Activated B cell treated with CpG ODN at 0.5 μM for 24 hours (primary cell): Measurements from ENCODE around the gene REV3L. TPM values are rescaled to one million over a fixed set of nuclear protein-coding genes. Genes with fewer than 3 reads are reported as not detected.
"Not testable (repeated sequence)": the region's sequence is repeated elsewhere in the genome, so short reads cannot be mapped to it uniquely, and the experiment has no call there.

Source experiments
- ATAC-seq: fragments of 200-7000 bp; cut with Tn5 transposase; one replicate; pipeline ENCODE4 v1.10.0; 2021; ENCODE audit warnings: low read depth, mild to moderate bottlenecking, moderate library complexity
- CTCF ChIA-PET: fragments of 350-600 bp; sonication (Branson Sonifier 250); formaldehyde crosslinking; loops from one replicate; lab custom pipeline; 2021; ENCODE audit warnings: antibody characterized with exemption; lab: Charles Lee
- POLR2A ChIA-PET: fragments of 350-600 bp; sonication (Branson Sonifier 250); formaldehyde crosslinking; loops from one replicate; lab custom pipeline; 2021; ENCODE audit warnings: antibody characterized with exemption; lab: Charles Lee
- DNase-seq: peaks from one replicate; pipeline ENCODE4 v3.0.0; 2022
- H3K27ac Mint-ChIP-seq: one replicate; pipeline ENCODE4 v1.8.0; 2020; ENCODE audit warnings: mixed read lengths
- H3K27me3 Mint-ChIP-seq: one replicate; pipeline ENCODE4 v1.8.0; 2021; ENCODE audit warnings: mixed read lengths
- H3K36me3 Mint-ChIP-seq: one replicate; pipeline ENCODE4 v1.8.0; 2021; ENCODE audit warnings: low read depth, mixed read lengths
- H3K4me1 Mint-ChIP-seq: one replicate; pipeline ENCODE4 v1.8.0; 2021; ENCODE audit warnings: mixed read lengths
- H3K4me3 Mint-ChIP-seq: one replicate; pipeline ENCODE4 v1.8.0; 2020; ENCODE audit warnings: mild to moderate bottlenecking, mixed read lengths
- H3K9me3 Mint-ChIP-seq: one replicate; pipeline ENCODE4 v1.8.0; 2020; ENCODE audit warnings: mixed read lengths
- CTCF ChIP-seq: fragments of 200-600 bp; IDR thresholded peaks from one replicate; pipeline ENCODE4 v1.8.0; 2022; ENCODE audit warnings: antibody characterized with exemption, mild to moderate bottlenecking
- intact Hi-C: fragments of 100-400 bp; cut with micrococcal nuclease; formaldehyde crosslinking; loops from one replicate; pipeline ENCODE4 v1.15.1; 2024
- total RNA-seq: library from RNA; stranded (reverse); gene quantifications from 2 replicates; pipeline ENCODE4 v1.2.3, GENCODE V29; 2022

The REV3L gene
- total RNA-seq, 1 donor from 2014 or later: 20.0 TPM

- POLR2A ChIA-PET: no interaction called here
- Mint-ChIP-seq H3K36me3 (peaks cover 35% of the 10 kb centered on the region), H3K4me1 (peaks cover 6% of the 10 kb centered on the region), H3K27ac (no peak overlapping the region), H3K27me3 (no peaks in the 10 kb centered on the region), H3K4me3 (no peak overlapping the region), H3K9me3 (no peaks in the 10 kb centered on the region)
- DNase-seq: no peak
- ATAC-seq: no peak
- intact Hi-C loops: no loop called here
- CTCF ChIA-PET: no interaction called here
- TF ChIP-seq CTCF: no peak
Measured at GRCh38 chr6:111337829-111338236, 145.2 kb downstream of the REV3L start.

GRCh38 chr6:111329882-111330633 is 153.0 kb downstream of the REV3L start:
- Mint-ChIP-seq H3K27me3 (no peaks in the 10 kb centered on the region), H3K4me3 (no peak overlapping the region), H3K4me1 (no peaks in the 10 kb centered on the region), H3K27ac (no peak overlapping the region), H3K36me3 (peaks cover 59% of the 10 kb centered on the region), H3K9me3 (peaks cover 4% of the 10 kb centered on the region)
- ATAC-seq: no peak
- CTCF ChIA-PET: no interaction called here
- intact Hi-C loops: no loop called here
- DNase-seq: no peak
- TF ChIP-seq CTCF: no peak
- POLR2A ChIA-PET: no interaction called here

GRCh38 chr6:111326563-111326962 is 156.5 kb downstream of the REV3L start:
- Mint-ChIP-seq H3K9me3 (peaks cover 4% of the 10 kb centered on the region), H3K4me1 (no peaks in the 10 kb centered on the region), H3K36me3 (peaks cover 65% of the 10 kb centered on the region), H3K27ac (no peak overlapping the region), H3K27me3 (no peaks in the 10 kb centered on the region), H3K4me3 (no peak overlapping the region)
- ATAC-seq: no peak
- ChIA-PET CTCF (interaction anchor here (0.6 kb wide), 1 partner anchor 53 kb away, joined by 3 read pairs; no protein-coding TSS in a partner anchor), POLR2A (no interaction called here)
- intact Hi-C loops: no loop called here
- no peak for DNase-seq
- no peak for TF ChIP-seq CTCF

GRCh38 chr6:111322145-111322544 is 160.9 kb downstream of the REV3L start:
- ChIA-PET CTCF (no interaction called here), POLR2A (no interaction called here)
- no peaks in the 10 kb centered on the region for H3K4me1 Mint-ChIP-seq
- DNase-seq (no peak), ATAC-seq (no peak)
- no peaks in the 10 kb centered on the region for H3K27me3 Mint-ChIP-seq
- H3K4me3 Mint-ChIP-seq: no peak overlapping the region
- H3K27ac Mint-ChIP-seq: no peak overlapping the region
- peaks cover 60% of the 10 kb centered on the region for H3K36me3 Mint-ChIP-seq
- no peak for TF ChIP-seq CTCF
- H3K9me3 Mint-ChIP-seq: peaks cover 4% of the 10 kb centered on the region
- intact Hi-C loops: no loop called here

GRCh38 chr6:111307950-111308349 is 175.1 kb downstream of the REV3L start:
- H3K4me1 Mint-ChIP-seq, CTCF ChIA-PET, intact Hi-C loops, DNase-seq, POLR2A ChIA-PET, H3K4me3 Mint-ChIP-seq, H3K27ac Mint-ChIP-seq, ATAC-seq, H3K27me3 Mint-ChIP-seq, H3K9me3 Mint-ChIP-seq: not testable (repeated sequence)
- H3K36me3 Mint-ChIP-seq: peaks cover 61% of the 10 kb centered on the region
